DMS79 (cell line): ENCODE measurements around the gene PCSK5.

Experiments used
- DNase-seq: peaks from one replicate; lab custom pipeline; 2025; lab: John Stamatoyannopoulos, UW

Gene PCSK5

GRCh38 chr9:76396597-76396996 is 506.1 kb downstream of the PCSK5 start:
- DNase-seq = no peak

DNA sequence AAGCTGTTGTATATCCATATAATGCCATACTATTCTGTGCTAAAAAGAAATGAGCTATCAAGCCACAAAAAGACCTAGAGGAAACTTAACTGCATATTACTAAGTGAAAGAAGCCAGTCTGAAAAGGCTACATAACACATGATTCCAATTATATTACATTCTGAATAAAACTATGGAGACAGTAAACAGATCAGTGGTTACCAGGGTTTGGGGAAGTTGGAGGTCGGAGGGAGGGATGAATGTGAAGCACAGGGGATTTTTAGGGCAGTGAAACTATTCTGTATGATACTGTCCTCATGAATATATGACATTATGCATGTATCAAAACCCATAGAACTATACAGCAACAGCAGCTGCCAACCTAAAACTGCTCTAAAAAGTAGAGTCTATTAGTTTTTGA is 509.4 kb downstream of the PCSK5 start:
- no peak for DNase-seq

DNA sequence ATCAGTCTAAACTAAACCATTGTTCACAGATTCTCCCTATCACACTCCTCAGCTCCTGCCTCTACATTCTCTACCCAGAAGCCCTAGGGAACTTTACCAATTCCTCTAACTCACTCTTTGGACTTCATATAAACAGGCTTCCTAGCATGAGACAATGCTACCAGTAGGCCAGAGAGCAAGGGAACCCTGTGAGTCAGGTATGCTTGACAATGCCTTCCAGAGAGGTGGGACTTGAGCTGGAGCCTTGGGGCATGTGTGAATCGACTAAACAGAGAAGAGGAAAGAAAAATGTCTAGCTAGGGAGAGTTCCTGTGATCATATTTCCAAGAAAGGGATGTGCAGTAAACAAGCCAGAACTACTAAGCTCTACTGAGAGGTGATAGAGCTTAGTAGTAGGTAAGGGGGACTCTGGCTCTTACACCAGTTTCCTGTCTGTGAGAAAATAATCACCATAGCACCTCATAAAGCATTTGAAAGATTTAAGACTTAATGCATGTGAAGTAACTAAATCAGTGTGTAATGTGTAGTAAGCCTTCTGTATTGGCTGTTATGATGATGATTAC is 510.1 kb downstream of the PCSK5 start:
- no peak for DNase-seq

GRCh38 chr9:76401176-76401575 is 510.7 kb downstream of the PCSK5 start:
- no peak for DNase-seq

DNA sequence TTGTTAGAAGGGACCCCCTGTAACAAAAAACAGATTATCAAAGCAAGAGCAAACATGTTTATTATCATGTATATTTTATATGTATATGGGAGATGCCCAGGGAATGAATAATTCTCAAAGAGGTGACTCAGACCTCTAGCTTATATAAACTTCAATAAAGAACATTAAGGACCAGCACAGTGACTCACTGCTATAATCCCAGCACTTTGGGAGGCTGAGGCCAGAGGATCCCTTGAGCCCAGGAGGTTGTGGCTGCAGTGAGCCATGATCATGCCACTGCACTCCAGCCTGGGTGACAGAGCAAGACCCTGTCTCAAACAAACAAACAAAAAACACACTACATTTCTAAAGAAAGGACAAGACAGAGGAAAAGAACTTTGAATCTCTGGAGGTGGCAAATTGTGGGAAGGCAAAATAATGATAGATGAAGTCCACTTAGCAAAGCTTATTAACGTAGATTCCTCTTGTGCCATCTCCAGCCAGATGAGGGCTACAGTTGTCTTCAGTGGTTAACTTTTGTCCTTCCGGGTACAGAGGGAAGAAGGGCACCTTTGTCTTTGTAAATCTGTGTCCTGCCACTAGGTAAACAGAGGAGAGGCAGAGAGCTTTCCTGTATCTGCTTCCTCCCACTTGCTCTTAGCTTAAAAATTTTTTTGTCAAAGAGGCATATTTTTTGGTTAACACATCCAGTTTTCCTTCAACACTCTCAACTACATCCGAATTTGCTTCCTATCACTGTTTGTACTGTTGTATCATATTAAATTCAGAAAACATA is 511.3 kb downstream of the PCSK5 start:
- DNase-seq = no peak

- no peak for DNase-seq
Observed at GRCh38 chr9:76403352-76403751, 512.9 kb downstream of the PCSK5 start.

DNA sequence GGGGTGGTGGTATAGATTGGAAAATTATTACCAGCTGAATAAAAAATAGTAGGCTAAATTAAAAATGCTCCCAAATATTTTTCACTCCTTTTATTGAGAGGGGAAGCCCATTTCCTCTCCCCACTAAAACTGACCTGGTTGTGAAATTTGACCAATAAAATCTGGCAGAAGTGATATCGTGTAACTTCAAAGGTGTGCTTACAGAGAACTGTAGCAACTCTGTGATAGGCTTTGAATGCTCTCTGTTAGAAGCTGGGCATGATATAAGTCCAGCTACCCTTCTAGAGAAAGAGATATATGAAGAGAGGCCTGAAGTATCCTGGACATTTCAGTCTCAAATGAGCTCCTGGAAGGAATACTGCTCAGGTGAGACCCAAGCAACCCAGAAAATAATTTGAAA is 513.9 kb downstream of the PCSK5 start:
- DNase-seq = no peak

GRCh38 chr9:76405340-76405739 is 514.9 kb downstream of the PCSK5 start:
- no peak for DNase-seq

- no peak for DNase-seq
Observed at GRCh38 chr9:76405868-76406267, 515.4 kb downstream of the PCSK5 start.
